ENCODE measurements around the gene SPTLC1. TPM values are rescaled to one million over a fixed set of nuclear protein-coding genes. Genes with fewer than 3 reads are reported as not detected.
A peak's percentile ranks its signal among the peaks of the same experiment; 100 is the strongest.
"Not testable (repeated sequence)": the region's sequence is repeated elsewhere in the genome, so short reads cannot be mapped to it uniquely, and the experiment has no call there.

The SPTLC1 gene
- total RNA-seq, 1 experiment from 2014 or later: 92.3 TPM

- no peak for DNase-seq (ENCODE audit: low spot score)
Measured at GRCh38 chr9:92140754-92141143, 25.5 kb upstream of the SPTLC1 start.

GRCh38 chr9:92140074-92140753 lies 25.0 kb upstream of the SPTLC1 start:
- DNase-seq (ENCODE audit: low spot score): peak; percentile 31

GRCh38 chr9:92138960-92139540 lies 23.8 kb upstream of the SPTLC1 start:
- DNase-seq (ENCODE audit: low spot score): not testable (repeated sequence)

- peak; percentile 32 for DNase-seq (ENCODE audit: low spot score)
Measured at GRCh38 chr9:92138157-92138959, 23.1 kb upstream of the SPTLC1 start.

GRCh38 chr9:92136184-92136858 lies 21.1 kb upstream of the SPTLC1 start:
- no peak for DNase-seq (ENCODE audit: low spot score)

- DNase-seq (ENCODE audit: low spot score): no peak
Measured at GRCh38 chr9:92135576-92135975, 20.4 kb upstream of the SPTLC1 start.

GRCh38 chr9:92133949-92134604 lies 18.9 kb upstream of the SPTLC1 start:
- peak; percentile 75 for DNase-seq (ENCODE audit: low spot score)

- not testable (repeated sequence) for DNase-seq (ENCODE audit: low spot score)
Measured at GRCh38 chr9:92132913-92133312, 17.7 kb upstream of the SPTLC1 start.

- DNase-seq (ENCODE audit: low spot score): no peak
Measured at GRCh38 chr9:92132501-92132900, 17.3 kb upstream of the SPTLC1 start.

GRCh38 chr9:92122800-92123199 lies 7.6 kb upstream of the SPTLC1 start:
- DNase-seq (ENCODE audit: low spot score): no peak

- DNase-seq (ENCODE audit: low spot score): no peak
Measured at GRCh38 chr9:92122061-92122460, 6.8 kb upstream of the SPTLC1 start.

- no peak for DNase-seq (ENCODE audit: low spot score)
Measured at GRCh38 chr9:92121265-92121664, 6.1 kb upstream of the SPTLC1 start.

- no peak for DNase-seq (ENCODE audit: low spot score)
Measured at GRCh38 chr9:92120138-92120537, 4.9 kb upstream of the SPTLC1 start.

GRCh38 chr9:92119586-92119985 lies 4.4 kb upstream of the SPTLC1 start:
- no peak for DNase-seq (ENCODE audit: low spot score)

- DNase-seq (ENCODE audit: low spot score): no peak
Measured at GRCh38 chr9:92108122-92108521, 7.1 kb downstream of the SPTLC1 start.

- DNase-seq (ENCODE audit: low spot score): not testable (repeated sequence)
Measured at GRCh38 chr9:92105446-92106225, 9.6 kb downstream of the SPTLC1 start.

GRCh38 chr9:92103601-92104000 lies 11.6 kb downstream of the SPTLC1 start:
- DNase-seq (ENCODE audit: low spot score): not testable (repeated sequence)

- DNase-seq (ENCODE audit: low spot score): peak; percentile 25
Measured at GRCh38 chr9:92100237-92100911, 14.8 kb downstream of the SPTLC1 start.

GRCh38 chr9:92098638-92099037 lies 16.6 kb downstream of the SPTLC1 start:
- no peak for DNase-seq (ENCODE audit: low spot score)

- no peak for DNase-seq (ENCODE audit: low spot score)
Measured at GRCh38 chr9:92097997-92098482, 17.2 kb downstream of the SPTLC1 start.
